ENCODE results near the gene STX7. TPM values are rescaled to one million over a fixed set of nuclear protein-coding genes. Genes with fewer than 3 reads are reported as not detected.

Gene STX7
- total RNA-seq, 1 donor from 2014 or later: 29.7 TPM

- no peak for TF ChIP-seq CTCF (IDR thresholded peaks at IDR 0.05; ENCODE audit: insufficient read depth, low read length, severe bottlenecking)
- FAIRE-seq (no peak), DNase-seq (ENCODE audit: low read depth) (no peak)
- Histone ChIP-seq H3K4me3 (ENCODE audit: low read depth, low read length) (no peak overlapping the region), H3K36me3 (ENCODE audit: control insufficient read depth, insufficient read depth, low read length) (peaks cover 6% of the 10 kb centered on the region), H3K27me3 (ENCODE audit: control insufficient read depth, insufficient read depth, low read length) (no peaks in the 10 kb centered on the region)
These were observed 21.0 kb downstream of the STX7 start for GRCh38 chr6:132491881-132492280.

GRCh38 chr6:132491303-132491702 lies 21.6 kb downstream of the STX7 start:
- Histone ChIP-seq H3K27me3 (ENCODE audit: control insufficient read depth, insufficient read depth, low read length) (no peaks in the 10 kb centered on the region), H3K4me3 (ENCODE audit: low read depth, low read length) (no peak overlapping the region), H3K36me3 (ENCODE audit: control insufficient read depth, insufficient read depth, low read length) (peaks cover 5% of the 10 kb centered on the region)
- TF ChIP-seq CTCF (IDR thresholded peaks at IDR 0.05; ENCODE audit: insufficient read depth, low read length, severe bottlenecking): no peak
- DNase-seq (ENCODE audit: low read depth) (no peak), FAIRE-seq (no peak)

GRCh38 chr6:132490478-132491204 lies 22.3 kb downstream of the STX7 start:
- TF ChIP-seq CTCF (IDR thresholded peaks at IDR 0.05; ENCODE audit: insufficient read depth, low read length, severe bottlenecking): no peak
- DNase-seq (ENCODE audit: low read depth): no peak
- H3K27me3 ChIP-seq (ENCODE audit: control insufficient read depth, insufficient read depth, low read length): no peaks in the 10 kb centered on the region
- H3K4me3 ChIP-seq (ENCODE audit: low read depth, low read length): no peak overlapping the region
- FAIRE-seq: no peak
- H3K36me3 ChIP-seq (ENCODE audit: control insufficient read depth, insufficient read depth, low read length): peaks cover 5% of the 10 kb centered on the region

- FAIRE-seq: no peak
- DNase-seq (ENCODE audit: low read depth): no peak
- Histone ChIP-seq H3K4me3 (ENCODE audit: low read depth, low read length) (no peak overlapping the region), H3K36me3 (ENCODE audit: control insufficient read depth, insufficient read depth, low read length) (peaks cover 5% of the 10 kb centered on the region), H3K27me3 (ENCODE audit: control insufficient read depth, insufficient read depth, low read length) (no peaks in the 10 kb centered on the region)
- TF ChIP-seq CTCF (IDR thresholded peaks at IDR 0.05; ENCODE audit: insufficient read depth, low read length, severe bottlenecking): no peak
These were observed 22.9 kb downstream of the STX7 start for GRCh38 chr6:132490024-132490423.

- Histone ChIP-seq H3K4me3 (ENCODE audit: low read depth, low read length) (no peak overlapping the region), H3K27me3 (ENCODE audit: control insufficient read depth, insufficient read depth, low read length) (no peaks in the 10 kb centered on the region), H3K36me3 (ENCODE audit: control insufficient read depth, insufficient read depth, low read length) (peaks cover 4% of the 10 kb centered on the region)
- TF ChIP-seq CTCF (IDR thresholded peaks at IDR 0.05; ENCODE audit: insufficient read depth, low read length, severe bottlenecking): no peak
- FAIRE-seq (no peak), DNase-seq (ENCODE audit: low read depth) (no peak)
These were observed 23.5 kb downstream of the STX7 start for GRCh38 chr6:132489376-132489775.

GRCh38 chr6:132487762-132488161 lies 25.2 kb downstream of the STX7 start:
- FAIRE-seq: no peak
- no peak for TF ChIP-seq CTCF (IDR thresholded peaks at IDR 0.05; ENCODE audit: insufficient read depth, low read length, severe bottlenecking)

More at GRCh38 chr6:132487762-132488161, 25.2 kb downstream of the STX7 start:
- DNase-seq (ENCODE audit: low read depth): no peak
- H3K36me3 ChIP-seq (ENCODE audit: control insufficient read depth, insufficient read depth, low read length): peaks cover 4% of the 10 kb centered on the region
- H3K27me3 ChIP-seq (ENCODE audit: control insufficient read depth, insufficient read depth, low read length): no peaks in the 10 kb centered on the region
- H3K4me3 ChIP-seq (ENCODE audit: low read depth, low read length): no peak overlapping the region

All from bronchial epithelial cell (primary cell).